IMR-90 (cell line): ENCODE data around the gene PCSK6. TPM values are rescaled to one million over a fixed set of nuclear protein-coding genes. Genes with fewer than 3 reads are reported as not detected.

Source experiments
- ATAC-seq: fragments of 200-7000 bp; cut with Tn5 transposase; 2 replicates; pipeline ENCODE4 v1.9.1; 2020; ENCODE audit warnings: low read depth, mild to moderate bottlenecking, moderate library complexity
- BruUV-seq: library from RNA; stranded (reverse); fragments of 400-500 nt; replicated peaks from 2 replicates; lab custom pipeline; 2021; lab: Mats Ljungman, UMichigan
- CTCF ChIA-PET: fragments of 300-600 bp; formaldehyde crosslinking; extraction: SDS; loops from one replicate; lab custom pipeline; 2021; ENCODE audit warnings: antibody characterized with exemption; lab: Yijun Ruan, JAX
- POLR2A ChIA-PET: fragments of 300-600 bp; sonication (Branson Sonifier 250); formaldehyde crosslinking; loops from one replicate; lab custom pipeline; 2022; ENCODE audit warnings: antibody characterized with exemption; ENCODE audit not compliant: unreplicated experiment; lab: Charles Lee
- DNase-seq: peaks from one replicate; pipeline ENCODE4 v3.0.0; 2013
- H2AFZ ChIP-seq: replicated peaks from 2 replicates; pipeline ENCODE3; 2013; ENCODE audit warnings: low read length, mild to moderate bottlenecking; ENCODE audit not compliant: poor library complexity
- H2AK5ac ChIP-seq: 2 replicates; pipeline ENCODE4 v1.6.1; 2013; ENCODE audit warnings: low read depth, low read length, inconsistent platforms
- H2AK9ac ChIP-seq: replicated peaks from 2 replicates; pipeline ENCODE3; 2013; ENCODE audit warnings: mild to moderate bottlenecking, low read depth, low read length, moderate library complexity; ENCODE audit not compliant: poor library complexity
- H2BK120ac ChIP-seq: 2 replicates; pipeline ENCODE4 v1.6.1; 2013; ENCODE audit warnings: low read depth, low read length, inconsistent platforms
- H2BK15ac ChIP-seq: 3 replicates; pipeline ENCODE4 v1.6.1; 2013; ENCODE audit warnings: low read depth, low read length, inconsistent platforms
- H2BK20ac ChIP-seq: 2 replicates; pipeline ENCODE4 v1.6.1; 2013; ENCODE audit warnings: low read depth, mild to moderate bottlenecking, inconsistent platforms, low read length, moderate library complexity
- H2BK5ac ChIP-seq: 2 replicates; pipeline ENCODE4 v1.6.1; 2013; ENCODE audit warnings: mild to moderate bottlenecking, low read depth, low read length, inconsistent platforms; ENCODE audit not compliant: poor library complexity, severe bottlenecking
- H3K14ac ChIP-seq: replicated peaks from 2 replicates; pipeline ENCODE4 v1.6.1; 2013; ENCODE audit warnings: low read depth, low read length, inconsistent platforms
- H3K18ac ChIP-seq: 2 replicates; pipeline ENCODE4 v1.6.1; 2013; ENCODE audit warnings: low read depth, low read length, control low read depth
- H3K23ac ChIP-seq: 2 replicates; pipeline ENCODE4 v1.6.1; 2013; ENCODE audit warnings: low read depth, low read length, inconsistent platforms
- H3K27ac ChIP-seq: 2 replicates; pipeline ENCODE4 v1.5.1; 2013; ENCODE audit warnings: mild to moderate bottlenecking, control low read depth, low read length; ENCODE audit not compliant: insufficient read depth
- H3K27me3 ChIP-seq: 2 replicates; pipeline ENCODE4 v1.6.1; 2013; ENCODE audit warnings: low read length; ENCODE audit not compliant: control insufficient read depth, insufficient read depth
- H3K36me3 ChIP-seq: 2 replicates; pipeline ENCODE4 v1.6.1; 2013; ENCODE audit warnings: low read length, mixed read lengths; ENCODE audit not compliant: control insufficient read depth, insufficient read depth
- H3K4ac ChIP-seq: 2 replicates; pipeline ENCODE4 v1.6.1; 2013; ENCODE audit warnings: low read depth, low read length, inconsistent platforms
- H3K4me1 ChIP-seq: 2 replicates; pipeline ENCODE4 v1.6.1; 2013; ENCODE audit warnings: low read length, mixed read lengths; ENCODE audit not compliant: control insufficient read depth, insufficient read depth
- H3K4me2 ChIP-seq: 2 replicates; pipeline ENCODE4 v1.6.1; 2013; ENCODE audit warnings: low read depth, mild to moderate bottlenecking, control low read depth, low read length, moderate library complexity
- H3K4me3 ChIP-seq: 2 replicates; pipeline ENCODE4 v1.5.1; 2013; ENCODE audit warnings: low read depth, mild to moderate bottlenecking, control low read depth, low read length, moderate library complexity; ENCODE audit not compliant: insufficient read depth
- H3K56ac ChIP-seq: 2 replicates; pipeline ENCODE4 v1.6.1; 2013; ENCODE audit warnings: low read length, inconsistent platforms; ENCODE audit not compliant: insufficient read depth; ENCODE audit errors: extremely low read depth
- H3K79me1 ChIP-seq, 2 experiments: 2 replicates each; pipeline ENCODE4 v1.6.1; 2013; ENCODE audit warnings: low read length in 2 of 2, inconsistent platforms in 1 of 2, low read depth in 1 of 2
- H3K9ac ChIP-seq: 2 replicates; pipeline ENCODE4 v1.6.1; 2013; ENCODE audit warnings: low read depth, low read length, control low read depth
- H3K9me1 ChIP-seq: 2 replicates; pipeline ENCODE4 v1.6.1; 2013; ENCODE audit warnings: low read length, inconsistent platforms; ENCODE audit not compliant: insufficient read depth
- H3K9me3 ChIP-seq: 2 replicates; pipeline ENCODE4 v1.6.1; 2013; ENCODE audit warnings: low read length; ENCODE audit not compliant: control insufficient read depth, insufficient read depth
- H4K20me1 ChIP-seq: 2 replicates; pipeline ENCODE4 v1.6.1; 2013; ENCODE audit warnings: low read length, inconsistent platforms; ENCODE audit not compliant: insufficient read depth
- H4K5ac ChIP-seq: 2 replicates; pipeline ENCODE4 v1.6.1; 2013; ENCODE audit warnings: mild to moderate bottlenecking, low read depth, low read length, control low read depth
- H4K8ac ChIP-seq, 2 experiments: 2 replicates each; pipeline ENCODE4 v1.6.1; 2013; ENCODE audit warnings: low read depth in 2 of 2, low read length in 2 of 2, control low read depth in 1 of 2, inconsistent platforms in 1 of 2
- H4K91ac ChIP-seq: 2 replicates; pipeline ENCODE4 v1.6.1; 2013; ENCODE audit warnings: low read depth, low read length, inconsistent platforms; ENCODE audit not compliant: insufficient read depth
- MAFK ChIP-seq: IDR thresholded peaks from 2 replicates; pipeline ENCODE4 v1.6.1; 2012; ENCODE audit warnings: low read depth, low read length, improper control_type of control experiment
- POLR2A ChIP-seq: IDR thresholded peaks from 2 replicates; pipeline ENCODE4 v1.6.1; 2012; ENCODE audit warnings: mild to moderate bottlenecking, low read depth, low read length
- WGBS, 2 experiments: methylation state at CpG; one replicate each; pipeline versions ENCODE4 v1.1.5 to v1.1.7; 2013; ENCODE audit warnings: missing lambda C conversion rate in 2 of 2; ENCODE audit not compliant: insufficient read length in 1 of 2; ENCODE audit errors: extremely low coverage in 2 of 2; 5-methylcytosine and 5-hydroxymethylcytosine counted together
- dilution Hi-C: fragments of 300-500 bp; cut with HindIII; formaldehyde crosslinking; loops from one replicate; pipeline ENCODE4 v1.14.3; 2018; ENCODE audit warnings: low sequenced_read_pairs; ENCODE audit not compliant: unreplicated experiment
- in situ Hi-C: fragments of 300-500 bp; cut with MboI; formaldehyde crosslinking; loops from 3 replicates; pipeline ENCODE4 v1.14.3; 2019; ENCODE audit warnings: low sequenced_read_pairs, inconsistent platforms, mixed read lengths
- intact Hi-C: fragments of 100-400 bp; cut with micrococcal nuclease; formaldehyde crosslinking; loops from 2 replicates; pipeline ENCODE4 v1.10.0; 2022
- polyA plus RNA-seq, 3 experiments: library from polyadenylated mRNA; depleted of rRNA; stranded (reverse); fragments of >200 nt; gene quantifications; 2 replicates each; pipeline ENCODE4 v1.2.3, GENCODE V29; 2012; ENCODE audit warnings: low replicate concordance in 1 of 3
- total RNA-seq: library from RNA; depleted of rRNA; stranded (reverse); fragments of >200 nt; gene quantifications from 2 replicates; pipeline ENCODE4 v1.2.3, GENCODE V29; 2012
- TF ChIP-seq, protein P1 (sequence below): conservative IDR thresholded peaks from 2 replicates; pipeline ENCODE4 v1.5.1; 2012; ENCODE audit warnings: mild to moderate bottlenecking, low read depth, low read length, improper control_type of control experiment

The PCSK6 gene
- total and polyA plus RNA-seq, 2 of the 4 experiments (the other 2 are of a cell fraction): not detected

DNA sequence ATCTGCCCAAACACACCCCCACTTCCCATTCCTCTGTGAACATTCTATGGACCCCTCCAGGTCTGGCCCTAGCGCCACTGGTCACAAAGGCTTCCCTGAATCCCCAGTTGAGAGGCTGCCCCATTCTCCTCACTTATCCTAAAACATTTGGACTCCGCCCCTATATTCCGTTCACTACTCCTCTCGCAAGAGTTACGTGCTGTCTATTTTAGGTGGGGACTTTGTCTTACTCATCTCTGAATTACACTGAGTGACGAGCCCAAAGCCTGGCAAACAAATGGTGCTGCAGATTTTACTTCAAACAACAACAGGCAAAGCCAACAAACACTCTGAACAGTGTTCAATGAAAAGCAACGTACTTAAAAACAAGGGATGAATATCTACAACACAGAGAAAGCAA is 14.5 kb downstream of the PCSK6 start:
- H3K23ac ChIP-seq: no peak overlapping the region
- in situ Hi-C loops (no loop called here), dilution Hi-C loops (no loop called here), intact Hi-C loops (no loop called here)
- no peaks in the 10 kb centered on the region for H3K9me1 ChIP-seq
- no peak overlapping the region for H2BK120ac ChIP-seq
- H3K14ac ChIP-seq: no peak overlapping the region
- H2AFZ ChIP-seq: no peak overlapping the region
- no peak overlapping the region for H3K4me2 ChIP-seq
- no TSS peak for BruUV-seq
- no peaks in the 10 kb centered on the region for H3K9me3 ChIP-seq
- no peak overlapping the region for H3K56ac ChIP-seq
- no peak overlapping the region for H2BK20ac ChIP-seq
- no peaks in the 10 kb centered on the region for H4K20me1 ChIP-seq
- ChIA-PET POLR2A (no interaction called here), CTCF (no interaction called here)
- H3K27me3 ChIP-seq: peaks cover 12% of the 10 kb centered on the region
- no peak overlapping the region for H4K8ac ChIP-seq
- no peaks in the 10 kb centered on the region for H3K4me1 ChIP-seq
- H3K18ac ChIP-seq: no peak overlapping the region
- H3K4ac ChIP-seq: no peak overlapping the region
- H2BK5ac ChIP-seq: no peak overlapping the region
- H3K27ac ChIP-seq: no peak overlapping the region
- TF ChIP-seq MAFK (no peak), POLR2A (no peak)
- TF ChIP-seq, protein P1, sequence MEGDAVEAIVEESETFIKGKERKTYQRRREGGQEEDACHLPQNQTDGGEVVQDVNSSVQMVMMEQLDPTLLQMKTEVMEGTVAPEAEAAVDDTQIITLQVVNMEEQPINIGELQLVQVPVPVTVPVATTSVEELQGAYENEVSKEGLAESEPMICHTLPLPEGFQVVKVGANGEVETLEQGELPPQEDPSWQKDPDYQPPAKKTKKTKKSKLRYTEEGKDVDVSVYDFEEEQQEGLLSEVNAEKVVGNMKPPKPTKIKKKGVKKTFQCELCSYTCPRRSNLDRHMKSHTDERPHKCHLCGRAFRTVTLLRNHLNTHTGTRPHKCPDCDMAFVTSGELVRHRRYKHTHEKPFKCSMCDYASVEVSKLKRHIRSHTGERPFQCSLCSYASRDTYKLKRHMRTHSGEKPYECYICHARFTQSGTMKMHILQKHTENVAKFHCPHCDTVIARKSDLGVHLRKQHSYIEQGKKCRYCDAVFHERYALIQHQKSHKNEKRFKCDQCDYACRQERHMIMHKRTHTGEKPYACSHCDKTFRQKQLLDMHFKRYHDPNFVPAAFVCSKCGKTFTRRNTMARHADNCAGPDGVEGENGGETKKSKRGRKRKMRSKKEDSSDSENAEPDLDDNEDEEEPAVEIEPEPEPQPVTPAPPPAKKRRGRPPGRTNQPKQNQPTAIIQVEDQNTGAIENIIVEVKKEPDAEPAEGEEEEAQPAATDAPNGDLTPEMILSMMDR: no peak
- no peak overlapping the region for H3K4me3 ChIP-seq
- no CpG with 5 or more reads among the region's 7 CpGs for WGBS, 2 experiments
- H4K5ac ChIP-seq: no peak overlapping the region
- H2BK15ac ChIP-seq: no peak overlapping the region
- H3K79me1 ChIP-seq: no peaks in the 10 kb centered on the region
- no peak for DNase-seq
- H2AK9ac ChIP-seq: no peak overlapping the region
- H3K9ac ChIP-seq: no peak overlapping the region
- no peaks in the 10 kb centered on the region for H3K36me3 ChIP-seq
- no peak overlapping the region for H4K91ac ChIP-seq
- H2AK5ac ChIP-seq: no peak overlapping the region
- ATAC-seq: no peak
